CD4-positive, alpha-beta T cell treated with Interleukin-10 for 1 hour (primary cell): ENCODE data around the gene VPS45.
A peak's percentile ranks its signal among the peaks of the same experiment; 100 is the strongest.

ENCODE experiments used
- DNase-seq: peaks from one replicate; pipeline ENCODE4 v3.0.0-alpha.2; 2020

Gene VPS45

GRCh38 chr1:150076066-150076465 is 8.5 kb downstream of the VPS45 start:
- DNase-seq: peak; percentile 51

GRCh38 chr1:150076985-150077384 is 9.4 kb downstream of the VPS45 start:
- no peak for DNase-seq

- DNase-seq: no peak
Measured at GRCh38 chr1:150080784-150081183, 13.2 kb downstream of the VPS45 start.

GRCh38 chr1:150082494-150082893 is 14.9 kb downstream of the VPS45 start:
- DNase-seq: no peak

- no peak for DNase-seq
Measured at GRCh38 chr1:150083907-150084306, 16.3 kb downstream of the VPS45 start.

GRCh38 chr1:150085406-150085805 is 17.8 kb downstream of the VPS45 start:
- no peak for DNase-seq

- DNase-seq: no peak
Measured at GRCh38 chr1:150087415-150087814, 19.8 kb downstream of the VPS45 start.

GRCh38 chr1:150089846-150090520 is 22.4 kb downstream of the VPS45 start:
- no peak for DNase-seq

- DNase-seq: no peak
Measured at GRCh38 chr1:150092180-150092791, 24.7 kb downstream of the VPS45 start.

- DNase-seq: no peak
Measured at GRCh38 chr1:150093805-150094204, 26.2 kb downstream of the VPS45 start.

GRCh38 chr1:150094734-150095265 is 27.2 kb downstream of the VPS45 start:
- DNase-seq: no peak

GRCh38 chr1:150102986-150103385 is 35.4 kb downstream of the VPS45 start:
- peak; percentile 29 for DNase-seq

- peak; percentile 64 for DNase-seq
Measured at GRCh38 chr1:150106341-150106740, 38.8 kb downstream of the VPS45 start.

- peak; percentile 57 for DNase-seq
Measured at GRCh38 chr1:150109586-150109985, 42.0 kb downstream of the VPS45 start.

GRCh38 chr1:150110116-150110515 is 42.5 kb downstream of the VPS45 start:
- DNase-seq: peak; percentile 45

- no peak for DNase-seq
Measured at GRCh38 chr1:150111670-150112069, 44.1 kb downstream of the VPS45 start.

GRCh38 chr1:150115121-150115520 is 47.5 kb downstream of the VPS45 start:
- no peak for DNase-seq

- peak; percentile 34 for DNase-seq
Measured at GRCh38 chr1:150118716-150119115, 51.1 kb downstream of the VPS45 start.

- no peak for DNase-seq
Measured at GRCh38 chr1:150121236-150121862, 53.8 kb downstream of the VPS45 start.

GRCh38 chr1:150126811-150127210 is 59.2 kb downstream of the VPS45 start:
- no peak for DNase-seq

GRCh38 chr1:150127464-150127863 is 59.9 kb downstream of the VPS45 start:
- no peak for DNase-seq

- no peak for DNase-seq
Measured at GRCh38 chr1:150127868-150128267, 60.3 kb downstream of the VPS45 start.

- DNase-seq: no peak
Measured at GRCh38 chr1:150132372-150132771, 64.8 kb downstream of the VPS45 start.

- DNase-seq: no peak
Measured at GRCh38 chr1:150134537-150134936, 67.0 kb downstream of the VPS45 start.
